Measurements from ENCODE around the gene ROPN1B.
"Not testable (repeated sequence)": the region's sequence is repeated elsewhere in the genome, so short reads cannot be mapped to it uniquely, and the experiment has no call there.

ROPN1B gene

GRCh38 chr3:125990253-125990970 is 21.4 kb downstream of the ROPN1B start:
- TF ChIP-seq ZC3H10 (CRISPR knock-in tag; IDR thresholded peaks at IDR 0.05) (no peak), ZNF70 (CRISPR knock-in tag; IDR thresholded peaks at IDR 0.05) (no peak), ZNF565 (CRISPR knock-in tag; conservative IDR thresholded peaks at IDR 0.05; ENCODE audit: low read depth) (no peak), ZFP30 (CRISPR knock-in tag; IDR thresholded peaks at IDR 0.05) (no peak), TOX (CRISPR knock-in tag; IDR thresholded peaks at IDR 0.05; ENCODE audit: borderline replicate concordance) (no peak), SNAI2 (CRISPR knock-in tag; IDR thresholded peaks at IDR 0.05) (no peak), OSR1 (CRISPR knock-in tag; IDR thresholded peaks at IDR 0.05) (no peak), ARNTL (CRISPR knock-in tag; IDR thresholded peaks at IDR 0.05; ENCODE audit: borderline replicate concordance, low read depth) (no peak), ZNF8 (CRISPR knock-in tag; IDR thresholded peaks at IDR 0.05) (no peak), TCF4 (CRISPR knock-in tag; IDR thresholded peaks at IDR 0.05; ENCODE audit: borderline replicate concordance) (no peak), PPARA (CRISPR knock-in tag; IDR thresholded peaks at IDR 0.05; ENCODE audit: borderline replicate concordance) (no peak), ESRRG (CRISPR knock-in tag; IDR thresholded peaks at IDR 0.05) (no peak), BACH2 (CRISPR knock-in tag; IDR thresholded peaks at IDR 0.05; ENCODE audit: borderline replicate concordance) (no peak), RARB (CRISPR knock-in tag; IDR thresholded peaks at IDR 0.05) (no peak)
- TF ChIP-seq, protein P1, sequence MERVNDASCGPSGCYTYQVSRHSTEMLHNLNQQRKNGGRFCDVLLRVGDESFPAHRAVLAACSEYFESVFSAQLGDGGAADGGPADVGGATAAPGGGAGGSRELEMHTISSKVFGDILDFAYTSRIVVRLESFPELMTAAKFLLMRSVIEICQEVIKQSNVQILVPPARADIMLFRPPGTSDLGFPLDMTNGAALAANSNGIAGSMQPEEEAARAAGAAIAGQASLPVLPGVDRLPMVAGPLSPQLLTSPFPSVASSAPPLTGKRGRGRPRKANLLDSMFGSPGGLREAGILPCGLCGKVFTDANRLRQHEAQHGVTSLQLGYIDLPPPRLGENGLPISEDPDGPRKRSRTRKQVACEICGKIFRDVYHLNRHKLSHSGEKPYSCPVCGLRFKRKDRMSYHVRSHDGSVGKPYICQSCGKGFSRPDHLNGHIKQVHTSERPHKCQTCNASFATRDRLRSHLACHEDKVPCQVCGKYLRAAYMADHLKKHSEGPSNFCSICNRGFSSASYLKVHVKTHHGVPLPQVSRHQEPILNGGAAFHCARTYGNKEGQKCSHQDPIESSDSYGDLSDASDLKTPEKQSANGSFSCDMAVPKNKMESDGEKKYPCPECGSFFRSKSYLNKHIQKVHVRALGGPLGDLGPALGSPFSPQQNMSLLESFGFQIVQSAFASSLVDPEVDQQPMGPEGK (CRISPR knock-in tag; IDR thresholded peaks at IDR 0.05; ENCODE audit: borderline replicate concordance), result no peak
- TF ChIP-seq, protein P2, sequence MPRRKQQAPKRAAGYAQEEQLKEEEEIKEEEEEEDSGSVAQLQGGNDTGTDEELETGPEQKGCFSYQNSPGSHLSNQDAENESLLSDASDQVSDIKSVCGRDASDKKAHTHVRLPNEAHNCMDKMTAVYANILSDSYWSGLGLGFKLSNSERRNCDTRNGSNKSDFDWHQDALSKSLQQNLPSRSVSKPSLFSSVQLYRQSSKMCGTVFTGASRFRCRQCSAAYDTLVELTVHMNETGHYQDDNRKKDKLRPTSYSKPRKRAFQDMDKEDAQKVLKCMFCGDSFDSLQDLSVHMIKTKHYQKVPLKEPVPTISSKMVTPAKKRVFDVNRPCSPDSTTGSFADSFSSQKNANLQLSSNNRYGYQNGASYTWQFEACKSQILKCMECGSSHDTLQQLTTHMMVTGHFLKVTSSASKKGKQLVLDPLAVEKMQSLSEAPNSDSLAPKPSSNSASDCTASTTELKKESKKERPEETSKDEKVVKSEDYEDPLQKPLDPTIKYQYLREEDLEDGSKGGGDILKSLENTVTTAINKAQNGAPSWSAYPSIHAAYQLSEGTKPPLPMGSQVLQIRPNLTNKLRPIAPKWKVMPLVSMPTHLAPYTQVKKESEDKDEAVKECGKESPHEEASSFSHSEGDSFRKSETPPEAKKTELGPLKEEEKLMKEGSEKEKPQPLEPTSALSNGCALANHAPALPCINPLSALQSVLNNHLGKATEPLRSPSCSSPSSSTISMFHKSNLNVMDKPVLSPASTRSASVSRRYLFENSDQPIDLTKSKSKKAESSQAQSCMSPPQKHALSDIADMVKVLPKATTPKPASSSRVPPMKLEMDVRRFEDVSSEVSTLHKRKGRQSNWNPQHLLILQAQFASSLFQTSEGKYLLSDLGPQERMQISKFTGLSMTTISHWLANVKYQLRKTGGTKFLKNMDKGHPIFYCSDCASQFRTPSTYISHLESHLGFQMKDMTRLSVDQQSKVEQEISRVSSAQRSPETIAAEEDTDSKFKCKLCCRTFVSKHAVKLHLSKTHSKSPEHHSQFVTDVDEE (CRISPR knock-in tag; IDR thresholded peaks at IDR 0.05), result no peak
- peak; percentile 100 for ATAC-seq

DNA sequence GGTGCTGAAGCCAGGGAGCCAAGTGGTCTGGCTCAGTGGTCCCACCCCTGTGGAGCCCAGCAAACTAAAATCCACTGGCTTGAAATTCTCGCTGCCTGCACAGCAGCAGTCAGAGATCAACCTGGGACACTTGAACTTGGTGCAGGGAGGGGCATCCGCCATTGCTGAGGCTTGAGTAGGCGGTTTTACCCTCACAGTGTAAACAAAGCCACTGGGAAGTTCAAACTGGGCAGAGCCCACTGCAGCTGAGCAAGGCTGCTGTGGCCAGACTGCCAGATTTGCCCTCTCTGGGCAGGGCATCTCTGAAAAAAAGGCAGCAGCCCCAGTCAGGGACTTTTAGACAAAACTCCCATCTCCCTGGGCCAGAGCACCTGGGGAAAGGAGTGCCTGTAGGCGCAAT is 27.8 kb downstream of the ROPN1B start:
- ATAC-seq, result not testable (repeated sequence)

DNA sequence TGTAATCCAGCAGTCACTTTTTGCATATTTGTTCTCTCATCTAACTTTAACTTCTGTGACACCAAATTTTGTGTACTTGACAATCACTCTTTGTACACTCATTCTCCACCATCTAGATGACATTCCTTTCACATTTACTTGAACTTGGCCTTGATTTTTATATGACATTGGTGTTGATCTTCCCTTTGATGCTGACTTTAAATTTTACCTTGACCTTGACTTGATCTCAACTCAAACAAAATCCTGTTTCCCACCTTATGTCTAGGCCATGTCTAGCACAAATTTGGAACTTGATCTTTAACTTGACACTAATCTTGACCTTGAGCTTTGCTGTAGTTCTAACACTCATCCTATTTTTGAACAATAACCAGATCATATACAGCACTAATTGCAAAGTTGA is 33.2 kb downstream of the ROPN1B start:
- ATAC-seq, result no peak
- TF ChIP-seq CSDC2 (CRISPR knock-in tag; IDR thresholded peaks at IDR 0.05), result no peak
- TF ChIP-seq ZNF565 (CRISPR knock-in tag; conservative IDR thresholded peaks at IDR 0.05; ENCODE audit: low read depth), result no peak
- TF ChIP-seq SNAI2 (CRISPR knock-in tag; IDR thresholded peaks at IDR 0.05), result no peak
- no peak for TF ChIP-seq CSRNP3 (CRISPR knock-in tag; IDR thresholded peaks at IDR 0.05)
- no peak for TF ChIP-seq BACH2 (CRISPR knock-in tag; IDR thresholded peaks at IDR 0.05; ENCODE audit: borderline replicate concordance)
- no peak for TF ChIP-seq TOX (CRISPR knock-in tag; IDR thresholded peaks at IDR 0.05; ENCODE audit: borderline replicate concordance)

GRCh38 chr3:126003447-126004190 is 34.6 kb downstream of the ROPN1B start:
- no peak for TF ChIP-seq ESRRG (CRISPR knock-in tag; IDR thresholded peaks at IDR 0.05)
- TF ChIP-seq BACH2 (CRISPR knock-in tag; IDR thresholded peaks at IDR 0.05; ENCODE audit: borderline replicate concordance), result no peak
- TF ChIP-seq ZNF565 (CRISPR knock-in tag; conservative IDR thresholded peaks at IDR 0.05; ENCODE audit: low read depth), result no peak
- TF ChIP-seq GLIS3 (CRISPR knock-in tag; IDR thresholded peaks at IDR 0.05), result no peak
- TF ChIP-seq, protein P1 (CRISPR knock-in tag; IDR thresholded peaks at IDR 0.05; ENCODE audit: borderline replicate concordance), result no peak
- TF ChIP-seq PPARA (CRISPR knock-in tag; IDR thresholded peaks at IDR 0.05; ENCODE audit: borderline replicate concordance), result no peak
- no peak for TF ChIP-seq ZNF8 (CRISPR knock-in tag; IDR thresholded peaks at IDR 0.05)
- ATAC-seq, result no peak

Measured in SK-N-SH treated with all-trans-retinoic acid at 6 μM for 48 hours (cell line).